ENCODE measurements around the gene EML6.

DNA sequence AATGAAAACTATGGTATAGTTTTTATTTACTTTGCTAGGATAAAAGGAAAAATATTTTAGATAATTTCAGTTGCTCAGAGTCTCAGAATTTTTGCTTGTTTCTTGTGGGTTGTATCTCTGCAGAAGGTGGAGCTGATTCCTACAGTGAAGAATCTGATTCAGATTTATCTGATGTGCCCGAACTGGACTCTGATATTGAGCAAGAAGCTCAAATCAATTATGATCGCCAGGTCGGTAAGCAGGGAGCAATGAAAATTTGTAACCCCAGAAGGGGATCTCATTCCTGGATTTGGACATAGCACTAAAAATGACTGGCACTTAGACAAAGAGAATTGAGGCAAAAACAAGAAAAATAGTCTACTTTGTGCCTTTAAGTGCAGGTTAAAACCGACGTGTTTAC, 140.2 kb downstream of the EML6 start:
- TF ChIP-seq, protein P1, sequence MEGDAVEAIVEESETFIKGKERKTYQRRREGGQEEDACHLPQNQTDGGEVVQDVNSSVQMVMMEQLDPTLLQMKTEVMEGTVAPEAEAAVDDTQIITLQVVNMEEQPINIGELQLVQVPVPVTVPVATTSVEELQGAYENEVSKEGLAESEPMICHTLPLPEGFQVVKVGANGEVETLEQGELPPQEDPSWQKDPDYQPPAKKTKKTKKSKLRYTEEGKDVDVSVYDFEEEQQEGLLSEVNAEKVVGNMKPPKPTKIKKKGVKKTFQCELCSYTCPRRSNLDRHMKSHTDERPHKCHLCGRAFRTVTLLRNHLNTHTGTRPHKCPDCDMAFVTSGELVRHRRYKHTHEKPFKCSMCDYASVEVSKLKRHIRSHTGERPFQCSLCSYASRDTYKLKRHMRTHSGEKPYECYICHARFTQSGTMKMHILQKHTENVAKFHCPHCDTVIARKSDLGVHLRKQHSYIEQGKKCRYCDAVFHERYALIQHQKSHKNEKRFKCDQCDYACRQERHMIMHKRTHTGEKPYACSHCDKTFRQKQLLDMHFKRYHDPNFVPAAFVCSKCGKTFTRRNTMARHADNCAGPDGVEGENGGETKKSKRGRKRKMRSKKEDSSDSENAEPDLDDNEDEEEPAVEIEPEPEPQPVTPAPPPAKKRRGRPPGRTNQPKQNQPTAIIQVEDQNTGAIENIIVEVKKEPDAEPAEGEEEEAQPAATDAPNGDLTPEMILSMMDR (IDR thresholded peaks at IDR 0.05) = no peak
- TF ChIP-seq POLR2AphosphoS5 (IDR thresholded peaks at IDR 0.05) (no peak), EP300 (IDR thresholded peaks at IDR 0.05) (no peak), POLR2A (IDR thresholded peaks at IDR 0.05) (no peak)

Data from gastroesophageal sphincter (tissue), 3 donors.